GM12878 (cell line): ENCODE measurements around the gene NLRC5. TPM values are rescaled to one million over a fixed set of nuclear protein-coding genes. Genes with fewer than 3 reads are reported as not detected.

Source experiments
- BMI1 ChIP-seq: fragments of 450-650 bp; IDR thresholded peaks from 2 replicates; pipeline ENCODE4 v1.6.1; 2016; ENCODE audit warnings: mild to moderate bottlenecking, moderate library complexity, borderline replicate concordance
- EED ChIP-seq: sonication (generic); IDR thresholded peaks from 2 replicates; pipeline ENCODE4 v1.6.1; 2016; ENCODE audit warnings: antibody characterized with exemption, low read depth
- EZH2 ChIP-seq: IDR thresholded peaks from 2 replicates; pipeline ENCODE4 v1.6.1; 2012; ENCODE audit warnings: low read depth, mild to moderate bottlenecking, control low read depth, inconsistent platforms, low read length, borderline replicate concordance; ENCODE audit not compliant: control insufficient read depth
- FOXM1 ChIP-seq: IDR thresholded peaks from 2 replicates; pipeline ENCODE4 v1.6.1; 2012; ENCODE audit warnings: low read depth, mild to moderate bottlenecking, inconsistent platforms, low read length, moderate library complexity
- GATAD2B ChIP-seq: fragments of 450-650 bp; conservative IDR thresholded peaks from 2 replicates; pipeline ENCODE4 v1.6.1; 2017; ENCODE audit warnings: low read depth, mild to moderate bottlenecking, moderate library complexity
- HCFC1 ChIP-seq: fragments of 150-350 bp; IDR thresholded peaks from 2 replicates; pipeline ENCODE4 v1.6.1; 2014; ENCODE audit warnings: low read length
- HDGF ChIP-seq: fragments of 450-650 bp; IDR thresholded peaks from 2 replicates; pipeline ENCODE4 v1.6.1; 2016; ENCODE audit warnings: antibody characterized with exemption
- IKZF1 ChIP-seq: fragments of 450-650 bp; conservative IDR thresholded peaks from 2 replicates; pipeline ENCODE4 v1.6.1; 2017; ENCODE audit warnings: antibody characterized with exemption, mild to moderate bottlenecking
- KDM1A ChIP-seq: fragments of 200-600 bp; sonication (generic); IDR thresholded peaks from 2 replicates; pipeline ENCODE4 v1.6.1; 2016; ENCODE audit warnings: borderline replicate concordance
- MYB ChIP-seq: fragments of 150-350 bp; IDR thresholded peaks from 2 replicates; pipeline ENCODE4 v1.6.1; 2014; ENCODE audit warnings: mild to moderate bottlenecking, low read depth, low read length, borderline replicate concordance
- NFIC ChIP-seq: IDR thresholded peaks from 2 replicates; pipeline ENCODE4 v1.6.1; 2012; ENCODE audit warnings: low read depth, mild to moderate bottlenecking, inconsistent platforms, low read length, moderate library complexity
- NFXL1 ChIP-seq: fragments of 450-650 bp; IDR thresholded peaks from 2 replicates; pipeline ENCODE4 v1.6.1; 2017; ENCODE audit warnings: antibody characterized with exemption, mild to moderate bottlenecking, borderline replicate concordance
- NR2F1 ChIP-seq: fragments of 450-650 bp; conservative IDR thresholded peaks from 2 replicates; pipeline ENCODE4 v1.6.1; 2017; ENCODE audit warnings: mild to moderate bottlenecking
- PAX8 ChIP-seq: fragments of 450-650 bp; IDR thresholded peaks from 2 replicates; pipeline ENCODE4 v1.6.1; 2017; ENCODE audit warnings: mild to moderate bottlenecking, moderate library complexity
- SMARCA5 ChIP-seq: fragments of 450-650 bp; IDR thresholded peaks from 2 replicates; pipeline ENCODE4 v1.6.1; 2017; ENCODE audit warnings: mild to moderate bottlenecking
- SUPT20H ChIP-seq: IDR thresholded peaks from 2 replicates; pipeline ENCODE4 v1.6.1; 2011; ENCODE audit warnings: low read depth, mild to moderate bottlenecking, low read length, moderate library complexity, borderline replicate concordance; ENCODE audit not compliant: control insufficient read depth
- YY1 ChIP-seq: IDR thresholded peaks from 2 replicates; pipeline ENCODE4 v1.6.1; 2011; ENCODE audit warnings: low read depth, mild to moderate bottlenecking, low read length
- ZNF24 ChIP-seq: fragments of 450-650 bp; IDR thresholded peaks from 2 replicates; pipeline ENCODE4 v1.6.1; 2017; ENCODE audit warnings: antibody characterized with exemption, mild to moderate bottlenecking
- ZNF274 ChIP-seq: IDR thresholded peaks from one replicate; pipeline ENCODE4 v1.8.0; 2011; ENCODE audit not compliant: insufficient read length, insufficient read depth
- polyA plus RNA-seq, 11 experiments: library from polyadenylated mRNA; depleted of rRNA in 4 of 11; unstranded in 6 of 11; stranded (reverse) in 5 of 11; fragments of >200 nt; fragmentation: Nextera tagmentation in 4 of 11; fragmentation: Illumina TruSeq in 1 of 11; extraction: Ambion mirVana in 4 of 11; extraction: Trizol in 1 of 11; gene quantifications; 1 replicate in 1 of 11; 2 replicates in 10 of 11; pipeline versions ENCODE4 v1.2.1 to v1.2.3, GENCODE V29; 2011 to 2016; ENCODE audit warnings: inconsistent platforms in 2 of 11, missing spikeins in 2 of 11, low read depth in 1 of 11
- total RNA-seq, 4 experiments: library from RNA; depleted of rRNA in 3 of 4; stranded (reverse); fragments of >200 nt in 3 of 4; fragmentation: Illumina TruSeq in 1 of 4; extraction: Trizol in 1 of 4; gene quantifications; 2 replicates each; pipeline versions ENCODE4 v1.2.1 to v1.2.3, GENCODE V29; 2013 to 2021
- TF ChIP-seq, protein P1 (sequence below): IDR thresholded peaks from 2 replicates; pipeline ENCODE4 v1.6.1; 2012; ENCODE audit warnings: mild to moderate bottlenecking, low read depth, low read length
- TF ChIP-seq, protein P2 (sequence below): fragments of 450-650 bp; IDR thresholded peaks from 2 replicates; pipeline ENCODE4 v1.6.1; 2017; ENCODE audit warnings: mild to moderate bottlenecking, low read depth, inconsistent platforms; ENCODE audit not compliant: poor library complexity, severe bottlenecking
- TF ChIP-seq, protein P3 (sequence below): fragments of 150-350 bp; IDR thresholded peaks from 2 replicates; pipeline ENCODE4 v1.6.1; 2014; ENCODE audit warnings: mild to moderate bottlenecking, low read depth, low read length

The NLRC5 gene
- total and polyA plus RNA-seq, 10 of the 15 experiments (the other 5 are each of a cell fraction or from before 2014, with no cell fraction given), result 13.1 to 105 (median 57.3) TPM

DNA sequence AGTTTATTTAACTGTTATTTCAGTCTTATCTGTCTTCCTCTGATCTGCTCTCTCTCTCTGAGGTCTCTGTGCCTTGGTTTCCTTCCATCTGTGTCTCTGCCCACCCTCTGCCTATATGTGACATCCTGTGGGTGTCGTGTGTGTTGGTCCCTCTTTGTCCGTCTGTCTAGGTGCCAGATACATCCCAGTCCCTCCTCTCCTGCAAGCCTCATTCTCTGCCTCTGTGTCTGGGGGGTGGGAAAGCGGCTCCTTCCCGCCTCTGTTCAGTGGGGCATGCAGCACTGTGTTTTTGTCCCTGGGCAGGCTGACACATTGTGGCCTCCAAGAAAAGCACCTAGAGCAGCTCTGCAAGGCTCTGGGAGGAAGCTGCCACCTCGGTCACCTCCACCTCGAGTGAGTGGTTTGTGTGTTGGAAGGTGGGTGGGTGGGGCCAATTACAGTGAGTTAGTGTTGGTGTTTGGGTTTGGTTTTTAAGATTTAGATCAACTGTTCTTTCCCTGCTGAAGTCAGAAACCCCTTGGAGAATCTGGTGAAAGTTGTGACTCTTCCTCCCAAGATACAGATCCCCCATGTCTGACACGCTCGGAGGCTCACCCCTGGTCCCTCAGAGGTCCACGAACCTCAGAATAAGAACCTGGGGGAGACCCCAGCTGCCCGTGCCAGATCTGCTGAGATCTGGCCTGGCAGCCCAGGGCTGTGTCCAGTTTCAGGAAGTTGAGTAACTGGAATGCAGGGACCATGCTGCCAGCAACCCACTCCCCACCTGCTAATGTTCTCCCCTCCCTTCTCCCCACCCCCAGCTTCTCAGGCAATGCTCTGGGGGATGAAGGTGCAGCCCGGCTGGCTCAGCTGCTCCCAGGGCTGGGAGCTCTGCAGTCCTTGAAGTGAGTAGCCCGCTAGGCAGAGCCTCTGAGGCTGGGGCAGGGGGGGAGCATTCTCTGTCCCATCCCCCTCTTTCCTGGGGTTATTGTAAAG lies 52.1 kb downstream of the NLRC5 start (continued):
- TF ChIP-seq IKZF1 (peak; percentile 81), YY1 (0 out of 2 replicates have a peak, but pooled peaks have one; percentile 22), NFXL1 (no peak), EZH2 (no peak), SMARCA5 (0 out of 2 replicates have a peak, but pooled peaks have one; percentile 41), MYB (no peak), KDM1A (no peak), EED (peak; percentile 88), HDGF (peak; percentile 96), FOXM1 (no peak), SUPT20H (no peak), HCFC1 (no peak), NR2F1 (no peak), ZNF274 (no peak), BMI1 (no peak), ZNF24 (no peak), GATAD2B (no peak; the same call in 1 of the 2 replicates), PAX8 (no peak), NFIC (no peak)
- TF ChIP-seq, protein P1, sequence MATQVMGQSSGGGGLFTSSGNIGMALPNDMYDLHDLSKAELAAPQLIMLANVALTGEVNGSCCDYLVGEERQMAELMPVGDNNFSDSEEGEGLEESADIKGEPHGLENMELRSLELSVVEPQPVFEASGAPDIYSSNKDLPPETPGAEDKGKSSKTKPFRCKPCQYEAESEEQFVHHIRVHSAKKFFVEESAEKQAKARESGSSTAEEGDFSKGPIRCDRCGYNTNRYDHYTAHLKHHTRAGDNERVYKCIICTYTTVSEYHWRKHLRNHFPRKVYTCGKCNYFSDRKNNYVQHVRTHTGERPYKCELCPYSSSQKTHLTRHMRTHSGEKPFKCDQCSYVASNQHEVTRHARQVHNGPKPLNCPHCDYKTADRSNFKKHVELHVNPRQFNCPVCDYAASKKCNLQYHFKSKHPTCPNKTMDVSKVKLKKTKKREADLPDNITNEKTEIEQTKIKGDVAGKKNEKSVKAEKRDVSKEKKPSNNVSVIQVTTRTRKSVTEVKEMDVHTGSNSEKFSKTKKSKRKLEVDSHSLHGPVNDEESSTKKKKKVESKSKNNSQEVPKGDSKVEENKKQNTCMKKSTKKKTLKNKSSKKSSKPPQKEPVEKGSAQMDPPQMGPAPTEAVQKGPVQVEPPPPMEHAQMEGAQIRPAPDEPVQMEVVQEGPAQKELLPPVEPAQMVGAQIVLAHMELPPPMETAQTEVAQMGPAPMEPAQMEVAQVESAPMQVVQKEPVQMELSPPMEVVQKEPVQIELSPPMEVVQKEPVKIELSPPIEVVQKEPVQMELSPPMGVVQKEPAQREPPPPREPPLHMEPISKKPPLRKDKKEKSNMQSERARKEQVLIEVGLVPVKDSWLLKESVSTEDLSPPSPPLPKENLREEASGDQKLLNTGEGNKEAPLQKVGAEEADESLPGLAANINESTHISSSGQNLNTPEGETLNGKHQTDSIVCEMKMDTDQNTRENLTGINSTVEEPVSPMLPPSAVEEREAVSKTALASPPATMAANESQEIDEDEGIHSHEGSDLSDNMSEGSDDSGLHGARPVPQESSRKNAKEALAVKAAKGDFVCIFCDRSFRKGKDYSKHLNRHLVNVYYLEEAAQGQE, result no peak
- TF ChIP-seq, protein P2, sequence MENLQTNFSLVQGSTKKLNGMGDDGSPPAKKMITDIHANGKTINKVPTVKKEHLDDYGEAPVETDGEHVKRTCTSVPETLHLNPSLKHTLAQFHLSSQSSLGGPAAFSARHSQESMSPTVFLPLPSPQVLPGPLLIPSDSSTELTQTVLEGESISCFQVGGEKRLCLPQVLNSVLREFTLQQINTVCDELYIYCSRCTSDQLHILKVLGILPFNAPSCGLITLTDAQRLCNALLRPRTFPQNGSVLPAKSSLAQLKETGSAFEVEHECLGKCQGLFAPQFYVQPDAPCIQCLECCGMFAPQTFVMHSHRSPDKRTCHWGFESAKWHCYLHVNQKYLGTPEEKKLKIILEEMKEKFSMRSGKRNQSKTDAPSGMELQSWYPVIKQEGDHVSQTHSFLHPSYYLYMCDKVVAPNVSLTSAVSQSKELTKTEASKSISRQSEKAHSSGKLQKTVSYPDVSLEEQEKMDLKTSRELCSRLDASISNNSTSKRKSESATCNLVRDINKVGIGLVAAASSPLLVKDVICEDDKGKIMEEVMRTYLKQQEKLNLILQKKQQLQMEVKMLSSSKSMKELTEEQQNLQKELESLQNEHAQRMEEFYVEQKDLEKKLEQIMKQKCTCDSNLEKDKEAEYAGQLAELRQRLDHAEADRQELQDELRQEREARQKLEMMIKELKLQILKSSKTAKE, result no peak
- TF ChIP-seq, protein P3, sequence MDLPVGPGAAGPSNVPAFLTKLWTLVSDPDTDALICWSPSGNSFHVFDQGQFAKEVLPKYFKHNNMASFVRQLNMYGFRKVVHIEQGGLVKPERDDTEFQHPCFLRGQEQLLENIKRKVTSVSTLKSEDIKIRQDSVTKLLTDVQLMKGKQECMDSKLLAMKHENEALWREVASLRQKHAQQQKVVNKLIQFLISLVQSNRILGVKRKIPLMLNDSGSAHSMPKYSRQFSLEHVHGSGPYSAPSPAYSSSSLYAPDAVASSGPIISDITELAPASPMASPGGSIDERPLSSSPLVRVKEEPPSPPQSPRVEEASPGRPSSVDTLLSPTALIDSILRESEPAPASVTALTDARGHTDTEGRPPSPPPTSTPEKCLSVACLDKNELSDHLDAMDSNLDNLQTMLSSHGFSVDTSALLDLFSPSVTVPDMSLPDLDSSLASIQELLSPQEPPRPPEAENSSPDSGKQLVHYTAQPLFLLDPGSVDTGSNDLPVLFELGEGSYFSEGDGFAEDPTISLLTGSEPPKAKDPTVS, result no peak
